ENCODE measurements around the gene ARHGDIG.

GRCh38 chr16:270381-271255, 9.8 kb upstream of the ARHGDIG start:
- TF ChIP-seq, protein P1, sequence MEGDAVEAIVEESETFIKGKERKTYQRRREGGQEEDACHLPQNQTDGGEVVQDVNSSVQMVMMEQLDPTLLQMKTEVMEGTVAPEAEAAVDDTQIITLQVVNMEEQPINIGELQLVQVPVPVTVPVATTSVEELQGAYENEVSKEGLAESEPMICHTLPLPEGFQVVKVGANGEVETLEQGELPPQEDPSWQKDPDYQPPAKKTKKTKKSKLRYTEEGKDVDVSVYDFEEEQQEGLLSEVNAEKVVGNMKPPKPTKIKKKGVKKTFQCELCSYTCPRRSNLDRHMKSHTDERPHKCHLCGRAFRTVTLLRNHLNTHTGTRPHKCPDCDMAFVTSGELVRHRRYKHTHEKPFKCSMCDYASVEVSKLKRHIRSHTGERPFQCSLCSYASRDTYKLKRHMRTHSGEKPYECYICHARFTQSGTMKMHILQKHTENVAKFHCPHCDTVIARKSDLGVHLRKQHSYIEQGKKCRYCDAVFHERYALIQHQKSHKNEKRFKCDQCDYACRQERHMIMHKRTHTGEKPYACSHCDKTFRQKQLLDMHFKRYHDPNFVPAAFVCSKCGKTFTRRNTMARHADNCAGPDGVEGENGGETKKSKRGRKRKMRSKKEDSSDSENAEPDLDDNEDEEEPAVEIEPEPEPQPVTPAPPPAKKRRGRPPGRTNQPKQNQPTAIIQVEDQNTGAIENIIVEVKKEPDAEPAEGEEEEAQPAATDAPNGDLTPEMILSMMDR (IDR thresholded peaks at IDR 0.05): no peak
- no peak for TF ChIP-seq POLR2A (IDR thresholded peaks at IDR 0.05)
